CD14-positive monocyte (primary cell): ENCODE measurements around the gene CEP112. TPM values are rescaled to one million over a fixed set of nuclear protein-coding genes. Genes with fewer than 3 reads are reported as not detected.

ENCODE experiments used
- DNase-seq, 3 donors: peaks; one replicate each; pipeline ENCODE4 v3.0.0-alpha.2; 2011 to 2022
- H2AFZ ChIP-seq: 2 replicates; pipeline ENCODE4 v1.6.0; 2012; ENCODE audit warnings: mild to moderate bottlenecking, low read depth, low read length, inconsistent platforms; ENCODE audit not compliant: insufficient read depth, poor library complexity, severe bottlenecking
- H3K27ac ChIP-seq, 2 donors: 1 replicate in 1 of 2; 2 replicates in 1 of 2; pipeline ENCODE4 v1.5.1; 2012 to 2013; ENCODE audit warnings: low read length in 2 of 2, control low read depth in 1 of 2, inconsistent platforms in 1 of 2, low read depth in 1 of 2, mild to moderate bottlenecking in 1 of 2
- H3K27me3 ChIP-seq, 2 donors: one replicate each; pipeline versions ENCODE4 v1.6.0 to v1.6.1; 2011 to 2013; ENCODE audit warnings: low read length in 2 of 2; ENCODE audit not compliant: control insufficient read depth in 2 of 2, insufficient read depth in 2 of 2
- H3K36me3 ChIP-seq, 2 donors: replicated peaks in 1 of 2; 1 replicate in 1 of 2; 2 replicates in 1 of 2; pipeline versions ENCODE4 v1.5.1 to v1.6.1; 2012 to 2013; ENCODE audit warnings: low read length in 2 of 2, control low read depth in 1 of 2, inconsistent platforms in 1 of 2, mild to moderate bottlenecking in 1 of 2; ENCODE audit not compliant: insufficient read depth in 2 of 2, control insufficient read depth in 1 of 2
- H3K4me1 ChIP-seq, 2 donors: 1 replicate in 1 of 2; 2 replicates in 1 of 2; pipeline versions ENCODE4 v1.5.1 to v1.6.1; 2012 to 2013; ENCODE audit warnings: low read length in 2 of 2, control low read depth in 1 of 2, inconsistent platforms in 1 of 2, mild to moderate bottlenecking in 1 of 2, moderate library complexity in 1 of 2; ENCODE audit not compliant: insufficient read depth in 2 of 2, control insufficient read depth in 1 of 2
- H3K4me2 ChIP-seq: replicated peaks from 2 replicates; pipeline ENCODE3; 2012; ENCODE audit warnings: low read length, moderate library complexity, mild to moderate bottlenecking; ENCODE audit not compliant: poor library complexity, severe bottlenecking; ENCODE audit errors: extremely low read depth
- H3K4me3 ChIP-seq, 3 experiments: fragments of 200-600 bp in 1 of 3; sonication (generic) in 1 of 3; replicated peaks in 1 of 3; 1 replicate in 2 of 3; 2 replicates in 1 of 3; pipeline ENCODE4 v1.5.1; 2011 to 2013; ENCODE audit warnings: low read length in 3 of 3, mild to moderate bottlenecking in 3 of 3, control low read depth in 2 of 3, low read depth in 2 of 3, inconsistent platforms in 1 of 3, moderate library complexity in 1 of 3
- H3K79me2 ChIP-seq: 2 replicates; pipeline ENCODE4 v1.6.0; 2012; ENCODE audit warnings: mild to moderate bottlenecking, control low read depth, inconsistent platforms, low read length, moderate library complexity; ENCODE audit not compliant: insufficient read depth
- H3K9ac ChIP-seq: 2 replicates; pipeline ENCODE4 v1.6.0; 2017; ENCODE audit warnings: low read length, mild to moderate bottlenecking; ENCODE audit not compliant: insufficient read depth, poor library complexity, severe bottlenecking
- H3K9me3 ChIP-seq, 2 donors: replicated peaks in 1 of 2; 1 replicate in 1 of 2; 2 replicates in 1 of 2; pipeline versions ENCODE4 v1.5.1 to v1.6.1; 2012 to 2013; ENCODE audit warnings: low read length in 2 of 2, control low read depth in 1 of 2; ENCODE audit not compliant: control insufficient read depth in 1 of 2, insufficient read depth in 1 of 2
- H4K20me1 ChIP-seq: 2 replicates; pipeline ENCODE4 v1.6.0; 2012; ENCODE audit warnings: mild to moderate bottlenecking, low read length, control low read depth, moderate library complexity; ENCODE audit not compliant: insufficient read depth
- H3K27ac Mint-ChIP-seq, 7 donors: one replicate each; pipeline ENCODE4 v1.8.0; 2020; ENCODE audit warnings: mild to moderate bottlenecking in 7 of 7, mixed read lengths in 7 of 7, moderate library complexity in 6 of 7, inconsistent platforms in 2 of 7
- H3K27me3 Mint-ChIP-seq, 3 donors: one replicate each; pipeline ENCODE4 v1.8.0; 2021 to 2022; ENCODE audit warnings: low read depth in 3 of 3, mild to moderate bottlenecking in 3 of 3, mixed read lengths in 3 of 3, moderate library complexity in 3 of 3, inconsistent platforms in 1 of 3
- H3K36me3 Mint-ChIP-seq, 2 donors: one replicate each; pipeline ENCODE4 v1.8.0; 2020; ENCODE audit warnings: mixed read lengths in 2 of 2, inconsistent platforms in 1 of 2, mild to moderate bottlenecking in 1 of 2
- H3K4me1 Mint-ChIP-seq: one replicate; pipeline ENCODE4 v1.8.0; 2020; ENCODE audit warnings: mild to moderate bottlenecking, mixed read lengths
- H3K4me3 Mint-ChIP-seq, 2 donors: one replicate each; pipeline ENCODE4 v1.8.0; 2020; ENCODE audit warnings: mild to moderate bottlenecking in 2 of 2, mixed read lengths in 2 of 2, moderate library complexity in 1 of 2
- H3K9me3 Mint-ChIP-seq, 7 donors: one replicate each; pipeline ENCODE4 v1.8.0; 2020 to 2022; ENCODE audit warnings: mixed read lengths in 7 of 7, mild to moderate bottlenecking in 6 of 7, moderate library complexity in 6 of 7, inconsistent platforms in 2 of 7
- WGBS: methylation state at CpG from one replicate; pipeline ENCODE4 v1.1.5; 2013; ENCODE audit warnings: missing lambda C conversion rate; ENCODE audit not compliant: insufficient coverage; 5-methylcytosine and 5-hydroxymethylcytosine counted together
- intact Hi-C, 2 donors: fragments of 100-400 bp; cut with micrococcal nuclease; formaldehyde crosslinking; loops; one replicate each; pipeline versions ENCODE4 v1.15.0 to v1.15.1; 2023
- polyA plus RNA-seq, 3 donors: library from polyadenylated mRNA; depleted of rRNA in 1 of 3; unstranded in 2 of 3; stranded (reverse) in 1 of 3; fragments of 300-500 nt in 2 of 3; fragments of >200 nt in 1 of 3; fragmentation: Illumina TruSeq in 2 of 3; gene quantifications; 1 replicate in 2 of 3; 2 replicates in 1 of 3; pipeline ENCODE4 v1.2.3, GENCODE V29; 2012 to 2021
- TF ChIP-seq, protein P1 (sequence below): fragments of 200-600 bp; IDR thresholded peaks from one replicate; pipeline ENCODE4 v1.8.0; 2022; ENCODE audit warnings: antibody characterized with exemption, mild to moderate bottlenecking

The CEP112 gene
- polyA plus RNA-seq, 3 donors, result 0.10 TPM; not detected in 2

DNA sequence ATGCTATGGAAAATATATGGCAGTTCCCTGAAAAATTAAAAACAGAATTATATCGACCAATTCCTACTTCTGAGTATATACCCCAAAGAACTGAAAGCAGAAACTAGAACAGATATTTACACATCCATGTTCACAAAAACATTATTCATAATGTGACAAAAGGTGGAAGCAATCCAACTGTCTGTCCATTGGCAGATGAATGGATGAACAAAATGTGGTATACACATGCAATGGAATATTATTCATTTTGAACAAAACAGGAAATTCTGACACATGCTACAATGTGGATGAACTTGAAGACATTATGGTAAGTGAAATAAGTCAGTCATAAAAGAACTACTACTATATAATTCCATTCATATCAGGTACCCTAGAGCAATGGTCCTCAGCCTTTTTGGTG is 367.0 kb downstream of the CEP112 start:
- WGBS, result no CpG with 5 or more reads among the region's 1 CpG
- Mint-ChIP-seq H3K9me3 (peaks cover 0 to 5% (median 2%) of the 10 kb centered on the region in 7 donors), H3K4me3 (no peak overlapping the region), H3K27ac (no peak overlapping the region), H3K27me3 (peaks cover 0 to 2% (median 2%) of the 10 kb centered on the region in 3 donors), H3K4me1 (no peaks in the 10 kb centered on the region), H3K36me3 (no peaks in the 10 kb centered on the region)
- peaks cover 0 to under 1% of the 10 kb centered on the region in 2 donors for H3K9me3 ChIP-seq
- no peak for DNase-seq
- no peaks in the 10 kb centered on the region for H3K4me1 ChIP-seq
- H3K4me3 ChIP-seq, result no peak overlapping the region
- no peak overlapping the region for H2AFZ ChIP-seq
- no peaks in the 10 kb centered on the region for H3K36me3 ChIP-seq
- H3K79me2 ChIP-seq, result no peaks in the 10 kb centered on the region
- no peaks in the 10 kb centered on the region for H3K27me3 ChIP-seq
- H3K4me2 ChIP-seq, result no peak overlapping the region
- no peak overlapping the region for H3K27ac ChIP-seq
- H3K9ac ChIP-seq, result no peak overlapping the region
- no peaks in the 10 kb centered on the region for H4K20me1 ChIP-seq
- intact Hi-C loops, result no loop called here
- TF ChIP-seq, protein P1, sequence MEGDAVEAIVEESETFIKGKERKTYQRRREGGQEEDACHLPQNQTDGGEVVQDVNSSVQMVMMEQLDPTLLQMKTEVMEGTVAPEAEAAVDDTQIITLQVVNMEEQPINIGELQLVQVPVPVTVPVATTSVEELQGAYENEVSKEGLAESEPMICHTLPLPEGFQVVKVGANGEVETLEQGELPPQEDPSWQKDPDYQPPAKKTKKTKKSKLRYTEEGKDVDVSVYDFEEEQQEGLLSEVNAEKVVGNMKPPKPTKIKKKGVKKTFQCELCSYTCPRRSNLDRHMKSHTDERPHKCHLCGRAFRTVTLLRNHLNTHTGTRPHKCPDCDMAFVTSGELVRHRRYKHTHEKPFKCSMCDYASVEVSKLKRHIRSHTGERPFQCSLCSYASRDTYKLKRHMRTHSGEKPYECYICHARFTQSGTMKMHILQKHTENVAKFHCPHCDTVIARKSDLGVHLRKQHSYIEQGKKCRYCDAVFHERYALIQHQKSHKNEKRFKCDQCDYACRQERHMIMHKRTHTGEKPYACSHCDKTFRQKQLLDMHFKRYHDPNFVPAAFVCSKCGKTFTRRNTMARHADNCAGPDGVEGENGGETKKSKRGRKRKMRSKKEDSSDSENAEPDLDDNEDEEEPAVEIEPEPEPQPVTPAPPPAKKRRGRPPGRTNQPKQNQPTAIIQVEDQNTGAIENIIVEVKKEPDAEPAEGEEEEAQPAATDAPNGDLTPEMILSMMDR, result no peak

DNA sequence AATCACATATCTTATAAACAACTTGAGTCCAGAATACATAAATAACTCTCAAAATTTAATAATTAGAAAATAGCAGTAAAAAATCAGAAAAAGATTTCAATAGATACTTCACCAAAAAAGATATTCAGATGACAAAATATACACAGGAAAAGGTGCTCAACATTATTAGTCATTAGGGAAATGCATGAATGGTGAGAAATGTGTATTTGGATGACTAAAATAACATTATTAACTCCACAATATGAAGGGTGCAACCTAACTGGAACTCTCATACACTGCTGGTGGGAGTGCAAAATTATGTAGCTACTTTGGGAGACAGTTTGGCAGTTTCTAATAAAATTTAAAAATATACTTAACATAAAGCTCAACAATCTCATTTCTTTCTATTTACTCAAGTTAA is 368.2 kb downstream of the CEP112 start:
- H3K27me3 Mint-ChIP-seq, result peaks cover 0 to 2% (median 0%) of the 10 kb centered on the region in 3 donors
- no peak overlapping the region for H3K4me3 Mint-ChIP-seq
- H4K20me1 ChIP-seq, result no peaks in the 10 kb centered on the region
- no peak overlapping the region for H3K4me3 ChIP-seq
- TF ChIP-seq, protein P1, result no peak
- intact Hi-C loops, result no loop called here
- H3K9me3 Mint-ChIP-seq, result peaks cover 0 to 7% (median 2%) of the 10 kb centered on the region in 7 donors
- no peak overlapping the region for H3K27ac ChIP-seq
- no peak overlapping the region for H3K27ac Mint-ChIP-seq
- H2AFZ ChIP-seq, result no peak overlapping the region
- no peaks in the 10 kb centered on the region for H3K9me3 ChIP-seq
- no peaks in the 10 kb centered on the region for H3K36me3 ChIP-seq
- H3K79me2 ChIP-seq, result no peaks in the 10 kb centered on the region
- H3K4me2 ChIP-seq, result no peak overlapping the region
- no peaks in the 10 kb centered on the region for H3K4me1 ChIP-seq
- no peaks in the 10 kb centered on the region for H3K27me3 ChIP-seq
- no peak overlapping the region for H3K9ac ChIP-seq
- H3K36me3 Mint-ChIP-seq, result no peaks in the 10 kb centered on the region
- DNase-seq, result no peak
- H3K4me1 Mint-ChIP-seq, result no peaks in the 10 kb centered on the region
